ENCODE data around the gene ALDH1L1.
"Not testable (repeated sequence)": the region's sequence is repeated elsewhere in the genome, so short reads cannot be mapped to it uniquely, and the experiment has no call there.

ALDH1L1 gene

GRCh38 chr3:126107957-126108675 lies 72.3 kb downstream of the ALDH1L1 start:
- DNase-seq (ENCODE audit: low read depth in 1 of 2, low spot score in 1 of 2) = no peak

- DNase-seq (ENCODE audit: low read depth in 1 of 2, low spot score in 1 of 2) = no peak
Measured at GRCh38 chr3:126107203-126107939, 73.0 kb downstream of the ALDH1L1 start.

- no peak for DNase-seq (ENCODE audit: low read depth in 1 of 2, low spot score in 1 of 2)
Measured at GRCh38 chr3:126106336-126107202, 73.8 kb downstream of the ALDH1L1 start.

DNA sequence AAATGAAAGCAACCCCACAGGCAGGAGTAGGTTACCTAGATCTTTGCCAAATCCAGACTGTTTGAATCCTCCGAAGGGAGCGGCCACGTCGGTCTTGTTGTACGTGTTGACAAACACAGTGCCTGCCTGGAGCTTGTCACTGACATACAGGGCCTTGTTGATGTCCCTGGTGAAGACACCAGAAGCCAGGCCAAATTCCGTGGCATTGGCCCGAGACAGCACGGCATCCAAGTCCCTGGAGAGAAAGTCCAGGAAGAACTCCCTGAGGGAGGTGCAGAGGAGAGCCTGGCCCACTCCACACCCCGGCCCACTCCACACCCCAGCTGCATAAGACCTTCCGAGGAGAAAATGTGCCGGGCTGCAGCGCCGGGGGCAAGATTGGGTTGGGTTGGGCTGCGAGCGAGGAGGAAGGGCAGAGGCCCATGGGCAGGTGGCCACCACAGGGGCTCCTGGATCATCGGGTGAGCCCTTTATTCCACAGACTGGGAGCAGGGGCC lies 74.6 kb downstream of the ALDH1L1 start:
- DNase-seq (ENCODE audit: low read depth in 1 of 2, low spot score in 1 of 2) = no peak

DNA sequence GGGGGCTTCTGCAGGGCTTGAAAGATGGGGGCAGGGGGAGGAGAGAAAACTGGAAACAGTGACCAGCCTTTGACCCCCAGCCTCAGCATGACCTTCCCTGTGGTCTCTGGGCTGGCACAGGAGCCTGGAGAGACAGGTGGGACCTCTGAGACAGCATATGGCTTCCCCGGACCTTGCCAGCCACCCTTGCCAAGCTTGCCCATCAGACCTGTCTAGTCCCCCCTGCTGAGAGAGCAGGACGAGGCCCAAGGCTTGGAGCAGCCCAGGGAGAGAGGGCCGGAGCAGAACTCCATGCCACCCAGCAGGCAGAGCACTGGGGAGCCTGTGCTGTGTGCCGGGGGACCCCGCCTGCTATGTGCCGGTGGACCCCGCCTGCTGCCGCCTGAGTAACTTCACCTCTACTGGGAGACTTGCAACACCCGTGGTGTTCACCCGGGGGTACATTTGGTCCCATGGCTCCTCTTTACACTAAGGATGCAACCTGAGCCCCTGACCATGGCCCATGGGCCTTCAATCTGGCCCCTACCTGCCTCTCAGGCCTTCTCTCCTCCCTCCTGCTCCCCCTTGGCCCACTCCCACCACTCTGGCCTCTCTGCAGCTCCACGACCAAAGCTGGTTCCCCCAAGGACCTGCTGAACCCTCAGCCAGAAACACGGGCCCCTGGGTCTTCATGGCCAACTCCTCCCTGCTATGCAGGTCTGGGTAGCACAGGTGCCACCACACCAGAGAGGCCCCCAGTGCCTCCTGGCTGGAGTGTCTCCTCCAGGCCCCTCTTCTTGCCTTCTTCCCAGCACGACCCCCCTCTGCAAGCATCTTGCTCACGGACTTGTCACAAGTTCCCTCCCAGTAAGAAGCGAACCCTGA lies 75.4 kb downstream of the ALDH1L1 start:
- no peak for DNase-seq (ENCODE audit: low read depth in 1 of 2, low spot score in 1 of 2)

DNA sequence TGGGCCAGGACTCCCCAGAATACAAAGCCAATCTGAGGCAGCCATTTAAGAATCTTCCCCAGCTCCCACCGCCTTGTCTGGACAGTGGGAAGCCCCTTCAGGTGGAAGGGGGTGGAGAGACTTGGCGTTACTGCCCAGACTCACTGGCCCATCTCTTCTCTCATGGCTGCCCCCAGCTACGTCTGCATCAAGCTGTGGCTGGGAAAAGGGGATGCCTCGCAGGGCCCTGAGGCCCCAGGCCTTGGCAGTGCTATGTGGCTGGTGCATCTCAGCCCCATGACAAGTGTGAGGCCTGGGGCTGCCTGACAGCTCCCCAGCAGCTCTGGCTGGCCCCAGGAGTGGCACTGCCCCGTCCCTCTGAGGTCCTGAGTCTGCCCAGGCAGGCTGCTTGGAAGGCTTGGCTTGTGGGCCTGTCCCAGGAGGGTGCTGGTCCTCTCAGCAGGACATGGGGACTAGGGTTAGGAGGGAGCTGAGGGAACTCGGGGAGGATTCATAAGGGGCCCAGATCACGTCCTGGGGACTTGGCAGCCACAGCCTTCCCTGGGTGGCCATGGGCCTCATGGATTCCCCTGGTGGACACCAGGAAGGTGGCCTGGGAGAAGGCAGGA lies 76.3 kb downstream of the ALDH1L1 start:
- DNase-seq (ENCODE audit: low read depth in 1 of 2, low spot score in 1 of 2) = no peak

GRCh38 chr3:126103121-126104027 lies 77.0 kb downstream of the ALDH1L1 start:
- DNase-seq (ENCODE audit: low read depth in 1 of 2, low spot score in 1 of 2) = no peak

DNA sequence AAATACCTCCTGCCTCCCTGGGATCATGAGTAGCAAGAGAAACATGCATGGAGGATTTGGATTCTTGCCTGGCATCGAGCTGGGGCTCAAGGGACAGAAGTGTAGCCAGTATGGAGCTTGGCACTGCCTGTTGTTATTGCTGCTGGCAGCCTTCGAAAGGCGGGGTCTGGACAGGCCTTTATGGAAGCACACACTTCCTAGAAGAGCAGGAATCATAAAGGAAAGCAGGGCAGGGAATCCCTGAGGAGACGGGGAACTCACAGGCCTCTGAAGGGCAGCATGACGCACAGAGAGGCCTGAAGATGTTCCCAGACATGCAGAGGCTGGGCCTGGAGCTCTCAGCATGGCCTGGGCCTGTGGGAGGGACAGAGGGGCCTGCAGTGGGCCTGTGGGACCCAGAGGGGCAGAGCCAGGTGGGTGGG lies 77.8 kb downstream of the ALDH1L1 start:
- DNase-seq (ENCODE audit: low read depth in 1 of 2, low spot score in 1 of 2) = no peak

- no peak for DNase-seq (ENCODE audit: low read depth in 1 of 2, low spot score in 1 of 2)
Measured at GRCh38 chr3:126102011-126102410, 78.4 kb downstream of the ALDH1L1 start.

- no peak for DNase-seq (ENCODE audit: low read depth in 1 of 2, low spot score in 1 of 2)
Measured at GRCh38 chr3:126101521-126101982, 78.8 kb downstream of the ALDH1L1 start.

DNA sequence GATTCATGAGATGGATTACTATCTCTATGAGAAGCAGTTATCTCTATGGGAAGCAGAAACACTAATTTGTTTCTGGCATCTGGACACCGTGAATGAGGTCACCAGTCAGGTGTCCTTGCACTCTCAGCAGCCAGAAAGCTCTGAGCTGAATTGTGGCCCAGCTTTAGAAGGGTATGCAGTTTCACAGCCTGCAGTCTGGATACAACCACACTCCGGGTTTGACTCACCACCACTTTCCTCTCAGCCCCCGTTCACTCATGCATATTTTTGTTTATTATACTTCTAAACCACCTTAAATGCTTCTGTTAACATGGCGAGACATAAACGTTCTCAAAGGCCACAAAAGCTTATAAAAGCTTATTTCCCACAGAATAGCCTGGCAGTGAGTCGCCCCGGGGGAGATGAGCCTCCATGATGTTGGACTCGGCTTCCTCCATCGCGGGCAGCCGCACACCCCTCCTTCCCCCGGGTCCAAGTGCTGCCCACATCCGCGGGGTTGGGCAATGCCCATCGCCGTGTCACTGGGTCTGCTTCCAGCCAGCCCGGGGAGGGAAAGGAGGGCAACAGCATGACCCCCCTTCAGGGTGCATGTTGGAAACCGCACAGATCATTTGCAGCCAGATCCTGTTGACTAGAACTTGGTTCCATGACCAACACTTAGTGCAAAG lies 79.6 kb downstream of the ALDH1L1 start:
- DNase-seq (ENCODE audit: low read depth in 1 of 2, low spot score in 1 of 2) = no peak

DNA sequence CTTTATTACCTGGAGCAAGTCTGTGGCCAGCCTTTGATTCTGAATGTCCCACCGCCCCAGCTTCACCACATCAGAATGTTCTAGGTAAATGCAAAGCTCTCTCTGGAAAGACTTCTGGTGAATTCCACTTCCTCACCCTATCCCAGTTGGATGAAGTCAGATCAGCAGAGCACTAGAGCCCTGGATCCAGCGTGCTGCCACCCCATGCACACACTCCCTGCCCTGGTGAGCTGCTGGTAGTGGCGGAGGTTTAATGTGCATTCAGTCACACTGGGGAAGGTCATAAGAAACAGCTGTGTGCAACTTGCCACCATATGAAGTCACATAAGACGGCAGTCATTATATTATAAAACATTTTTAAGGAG lies 80.1 kb downstream of the ALDH1L1 start:
- no peak for DNase-seq (ENCODE audit: low read depth in 1 of 2, low spot score in 1 of 2)

GRCh38 chr3:126098391-126098858 lies 82.0 kb downstream of the ALDH1L1 start:
- no peak for DNase-seq (ENCODE audit: low read depth in 1 of 2, low spot score in 1 of 2)

- no peak for DNase-seq (ENCODE audit: low read depth in 1 of 2, low spot score in 1 of 2)
Measured at GRCh38 chr3:126097801-126098200, 82.6 kb downstream of the ALDH1L1 start.

GRCh38 chr3:126096274-126096673 lies 84.1 kb downstream of the ALDH1L1 start:
- not testable (repeated sequence) for DNase-seq (ENCODE audit: low read depth in 1 of 2, low spot score in 1 of 2)

DNA sequence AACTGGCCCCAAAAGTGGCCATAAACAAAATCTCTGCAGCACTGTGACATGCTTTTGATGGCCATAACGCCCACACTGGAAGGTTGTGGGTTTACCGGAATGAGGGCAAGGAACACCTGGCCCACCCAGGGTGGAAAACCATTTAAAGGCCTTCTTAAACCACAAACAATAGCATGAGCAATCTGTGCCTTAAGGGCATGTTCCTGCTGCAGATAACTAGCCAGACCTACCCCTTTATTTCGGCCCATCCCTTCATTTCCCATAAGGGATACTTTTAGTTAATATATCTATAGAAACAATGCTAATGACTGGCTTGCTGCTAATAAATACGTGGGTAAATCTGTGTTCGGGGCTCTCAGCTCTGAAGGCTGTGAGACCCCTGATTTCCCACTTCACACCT lies 88.3 kb downstream of the ALDH1L1 start:
- not testable (repeated sequence) for DNase-seq (ENCODE audit: low read depth in 1 of 2, low spot score in 1 of 2)

- DNase-seq (ENCODE audit: low read depth in 1 of 2, low spot score in 1 of 2) = no peak
Measured at GRCh38 chr3:126087552-126088175, 92.7 kb downstream of the ALDH1L1 start.

- DNase-seq (ENCODE audit: low read depth in 1 of 2, low spot score in 1 of 2) = no peak
Measured at GRCh38 chr3:126085841-126086240, 94.5 kb downstream of the ALDH1L1 start.

Measured in stimulated activated CD4-positive, alpha-beta T cell treated with anti-CD3 and anti-CD28 coated beads, Interleukin-15, amount 100 ng/mL, for 1 hour (primary cell).